Fibroblast of gingiva (primary cell): ENCODE data around the gene SLC35A3.
A peak's percentile ranks its signal among the peaks of the same experiment; 100 is the strongest.
"Not testable (repeated sequence)": the region's sequence is repeated elsewhere in the genome, so short reads cannot be mapped to it uniquely, and the experiment has no call there.

ENCODE experiments used
- DNase-seq: peaks from one replicate; pipeline ENCODE4 v3.0.0-alpha.2; 2011; ENCODE audit warnings: low read depth

SLC35A3 gene

DNA sequence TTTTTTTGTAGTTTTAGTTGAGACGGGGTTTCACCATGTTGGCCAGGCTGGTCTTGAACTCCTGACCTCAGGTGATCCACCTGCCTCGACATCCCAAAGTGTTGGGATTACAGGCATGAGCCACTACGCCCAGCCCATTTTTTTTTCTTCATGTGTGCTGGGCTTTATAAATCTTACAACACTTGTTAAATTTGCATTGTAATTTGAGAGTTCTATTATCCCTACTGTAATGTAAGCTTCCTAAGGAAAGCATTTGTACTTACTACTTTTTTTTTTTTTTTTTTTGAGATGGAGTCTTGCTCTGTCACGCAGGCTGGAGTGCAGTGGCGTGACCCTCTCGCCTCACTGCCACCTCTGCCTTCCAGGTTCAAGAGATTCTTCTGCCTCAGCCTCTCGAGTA, 2.3 kb downstream of the SLC35A3 start:
- not testable (repeated sequence) for DNase-seq

DNA sequence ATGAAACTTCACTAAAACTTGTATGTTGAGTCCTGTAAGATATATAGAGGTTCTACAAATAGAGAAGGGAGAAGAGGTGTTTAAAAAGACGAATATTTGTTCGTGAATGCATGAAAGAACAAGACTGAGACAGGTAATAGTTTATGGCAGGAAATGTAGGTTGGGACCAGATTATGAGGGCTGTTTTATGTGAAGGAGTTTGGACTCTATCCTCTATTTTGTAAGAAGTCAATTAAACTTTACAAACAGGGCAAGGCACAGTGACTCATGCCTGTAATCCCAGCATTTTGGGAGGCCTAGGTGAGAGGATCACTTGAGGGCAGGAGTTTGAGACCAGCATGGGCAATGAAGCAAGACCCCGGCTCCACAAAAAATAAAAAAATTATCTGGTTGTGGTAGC, 5.7 kb downstream of the SLC35A3 start:
- DNase-seq = no peak

- not testable (repeated sequence) for DNase-seq
Measured at GRCh38 chr1:99977326-99977725, 7.5 kb downstream of the SLC35A3 start.

GRCh38 chr1:99978218-99978617, 8.4 kb downstream of the SLC35A3 start:
- DNase-seq = no peak

GRCh38 chr1:99979091-99979490, 9.3 kb downstream of the SLC35A3 start:
- DNase-seq = no peak

GRCh38 chr1:99980928-99981327, 11.1 kb downstream of the SLC35A3 start:
- no peak for DNase-seq

DNA sequence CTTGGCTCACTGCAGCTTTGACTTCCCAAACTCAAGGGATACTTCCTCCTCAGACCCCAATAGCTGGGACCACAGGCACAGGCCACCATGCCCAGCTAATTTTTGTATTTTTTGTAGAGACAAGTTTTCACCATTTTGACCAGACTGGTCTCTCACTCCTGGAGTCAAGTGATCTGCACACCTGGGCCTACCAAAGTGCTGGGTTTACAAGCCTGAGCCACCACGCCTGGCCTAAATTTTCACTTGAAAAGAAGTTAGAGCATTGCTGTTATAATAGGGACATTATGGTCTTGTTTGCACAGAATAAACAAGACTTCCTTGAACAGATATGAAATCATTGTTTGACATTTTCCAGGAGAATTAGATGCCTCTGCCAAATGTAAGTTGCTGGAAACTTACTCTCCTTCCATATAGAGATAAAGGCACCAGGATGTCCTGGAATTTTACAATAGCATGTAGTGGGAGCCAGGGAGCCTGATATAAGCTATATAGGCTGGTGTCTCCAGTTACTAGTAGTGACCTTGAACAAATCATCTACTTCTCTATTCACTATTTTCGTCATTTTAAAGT, 16.9 kb downstream of the SLC35A3 start:
- DNase-seq = no peak

- DNase-seq = no peak
Measured at GRCh38 chr1:99988210-99988765, 18.5 kb downstream of the SLC35A3 start.

GRCh38 chr1:99992044-99992722, 22.4 kb downstream of the SLC35A3 start:
- no peak for DNase-seq

DNA sequence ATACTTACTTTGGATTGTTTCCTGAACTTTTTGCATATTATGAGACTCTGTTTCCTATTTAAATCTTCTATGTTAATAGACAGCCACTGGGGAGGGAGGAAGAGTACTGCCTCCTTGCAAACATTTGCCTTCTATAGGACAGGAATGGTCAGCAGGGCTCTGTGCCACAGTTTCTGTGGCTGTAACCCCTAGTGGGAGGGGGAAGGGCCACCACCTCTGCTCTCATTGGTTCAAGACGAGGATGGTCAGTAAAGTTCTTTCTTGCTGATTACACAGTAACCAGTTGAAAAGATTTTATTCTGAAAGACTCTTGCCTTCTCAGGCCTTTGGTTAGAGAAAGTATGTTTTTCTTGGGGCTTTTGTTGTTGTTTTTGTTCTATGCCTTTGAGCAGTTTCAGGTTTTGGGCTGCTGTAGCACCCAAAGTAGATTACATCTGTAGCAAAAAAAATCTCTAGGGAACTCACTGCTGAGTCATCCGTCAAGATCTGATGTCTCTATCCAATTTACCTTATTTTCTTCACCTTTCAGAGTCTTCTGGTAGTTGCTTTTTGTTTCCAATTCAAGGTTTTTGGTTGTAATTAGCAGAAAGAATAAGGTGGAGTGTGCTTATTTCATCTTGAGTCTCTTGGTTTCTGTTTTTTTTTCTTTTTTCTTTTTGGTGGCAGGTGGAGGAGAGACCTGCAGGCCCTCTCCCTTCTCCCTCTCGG, 23.1 kb downstream of the SLC35A3 start:
- no peak for DNase-seq

GRCh38 chr1:99993468-99993845, 23.7 kb downstream of the SLC35A3 start:
- DNase-seq = no peak

- no peak for DNase-seq
Measured at GRCh38 chr1:99994496-99994895, 24.7 kb downstream of the SLC35A3 start.

GRCh38 chr1:99996951-99997350, 27.2 kb downstream of the SLC35A3 start:
- DNase-seq = no peak

DNA sequence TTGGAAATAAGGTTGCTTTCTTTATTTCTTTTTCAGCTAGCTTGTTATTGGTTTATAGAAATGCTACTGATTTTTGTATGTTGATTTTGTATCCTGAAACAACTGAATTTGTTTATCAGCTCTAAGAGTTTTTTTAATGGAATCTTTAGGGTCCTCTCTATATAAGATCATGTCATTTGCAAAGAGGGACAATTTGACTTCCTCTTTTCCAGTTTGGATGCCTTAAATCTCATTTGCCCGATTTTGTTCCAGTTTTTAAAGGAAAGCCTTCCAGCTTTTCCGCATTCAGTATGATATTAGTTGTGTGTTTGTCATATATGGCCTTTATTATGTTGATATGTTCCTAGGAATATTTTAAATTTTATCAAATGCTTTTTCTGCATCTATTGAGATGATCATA, 31.7 kb downstream of the SLC35A3 start:
- DNase-seq = no peak

- DNase-seq = no peak
Measured at GRCh38 chr1:100005424-100005823, 35.6 kb downstream of the SLC35A3 start.

GRCh38 chr1:100006688-100007087, 36.9 kb downstream of the SLC35A3 start:
- peak; percentile 7 for DNase-seq

- DNase-seq = no peak
Measured at GRCh38 chr1:100009458-100009857, 39.7 kb downstream of the SLC35A3 start.

GRCh38 chr1:100010804-100011203, 41.0 kb downstream of the SLC35A3 start:
- DNase-seq = no peak

DNA sequence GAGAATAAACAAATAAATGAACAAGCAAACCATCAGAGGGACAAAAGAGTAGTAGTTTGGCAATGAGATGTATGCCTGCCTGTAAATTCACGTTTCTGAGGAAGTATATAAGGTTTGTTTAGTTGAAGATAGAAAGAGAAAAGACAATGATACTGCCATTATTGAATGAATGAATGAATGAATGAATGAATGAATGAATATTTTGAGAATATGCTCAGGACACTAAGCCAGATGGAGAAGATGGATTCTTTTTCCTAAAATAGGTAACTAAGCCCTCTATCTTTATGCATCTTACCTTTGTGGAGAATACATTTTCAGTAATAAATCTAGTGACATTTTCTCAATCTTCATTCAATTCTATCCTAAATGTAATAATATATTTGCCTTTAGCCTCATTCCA, 49.4 kb downstream of the SLC35A3 start:
- DNase-seq = no peak

GRCh38 chr1:100023482-100023881, 53.7 kb downstream of the SLC35A3 start:
- no peak for DNase-seq

- no peak for DNase-seq
Measured at GRCh38 chr1:100027212-100027611, 57.4 kb downstream of the SLC35A3 start.

GRCh38 chr1:100028765-100029164, 59.0 kb downstream of the SLC35A3 start:
- no peak for DNase-seq

GRCh38 chr1:100034470-100034869, 64.7 kb downstream of the SLC35A3 start:
- DNase-seq = no peak
